ENCODE results near the gene DAPP1.

DNA sequence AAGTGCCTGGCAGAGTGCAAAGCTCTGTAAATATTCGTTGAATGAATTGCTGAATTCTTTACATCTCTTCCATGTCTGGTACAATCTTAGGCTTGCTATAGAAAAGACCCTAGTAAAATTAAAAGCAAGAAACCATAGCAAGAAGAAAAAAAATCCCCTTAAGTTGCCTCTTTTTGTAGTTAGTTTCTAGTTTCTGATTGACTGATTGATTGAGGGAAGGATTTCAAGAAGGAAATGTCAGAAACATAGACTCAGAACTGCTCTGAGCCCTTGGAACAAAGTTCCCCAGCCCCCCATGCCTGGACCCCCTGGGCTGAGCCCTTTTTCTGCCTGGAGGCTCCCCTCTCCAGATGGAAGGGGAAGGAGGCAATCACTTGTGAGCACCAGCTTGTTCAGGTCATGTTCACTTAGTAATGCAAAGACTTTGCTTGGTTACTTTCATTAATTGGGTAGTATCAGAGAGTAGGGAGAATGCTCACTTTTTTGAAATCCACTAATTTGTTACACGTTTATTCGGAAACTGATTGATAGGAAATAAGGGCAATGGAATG lies 35.6 kb downstream of the DAPP1 start:
- TF ChIP-seq CTCF (conservative IDR thresholded peaks at IDR 0.05; ENCODE audit: low read length) (no peak), EZH2phosphoT487 (IDR thresholded peaks at IDR 0.05; ENCODE audit: borderline replicate concordance, low read depth, low read length) (no peak)
